ENCODE data around the gene GNG13. TPM values are rescaled to one million over a fixed set of nuclear protein-coding genes. Genes with fewer than 3 reads are reported as not detected.
"Not testable (repeated sequence)": the region's sequence is repeated elsewhere in the genome, so short reads cannot be mapped to it uniquely, and the experiment has no call there.

Gene GNG13
- polyA plus RNA-seq, 3 donors from 2014 or later = not detected

GRCh38 chr16:779561-779960 is 21.0 kb downstream of the GNG13 start:
- H3K36me3 Mint-ChIP-seq = no peaks in the 10 kb centered on the region
- no peak overlapping the region for H3K4me3 Mint-ChIP-seq
- no peak for DNase-seq
- no peaks in the 10 kb centered on the region for H3K9me3 Mint-ChIP-seq
- H3K27ac Mint-ChIP-seq = no peak overlapping the region
- peaks cover 0 to 3% (median 2%) of the 10 kb centered on the region in 3 donors for H3K27me3 Mint-ChIP-seq (ENCODE audit: low read depth in 3 of 3)
- H3K4me1 Mint-ChIP-seq = no peaks in the 10 kb centered on the region

GRCh38 chr16:778909-779527 is 21.5 kb downstream of the GNG13 start:
- H3K4me3 Mint-ChIP-seq = no peak overlapping the region
- H3K9me3 Mint-ChIP-seq = no peaks in the 10 kb centered on the region
- no peaks in the 10 kb centered on the region for H3K36me3 Mint-ChIP-seq
- no peak for DNase-seq
- H3K27ac Mint-ChIP-seq = no peak overlapping the region
- peaks cover 0 to 3% (median 2%) of the 10 kb centered on the region in 3 donors for H3K27me3 Mint-ChIP-seq (ENCODE audit: low read depth in 3 of 3)
- H3K4me1 Mint-ChIP-seq = no peaks in the 10 kb centered on the region

GRCh38 chr16:778447-778846 is 22.1 kb downstream of the GNG13 start:
- no peaks in the 10 kb centered on the region for H3K4me1 Mint-ChIP-seq
- no peak overlapping the region for H3K4me3 Mint-ChIP-seq
- H3K27ac Mint-ChIP-seq = no peak overlapping the region
- H3K9me3 Mint-ChIP-seq = no peaks in the 10 kb centered on the region
- H3K36me3 Mint-ChIP-seq = no peaks in the 10 kb centered on the region
- no peak for DNase-seq
- H3K27me3 Mint-ChIP-seq (ENCODE audit: low read depth in 3 of 3) = peaks cover 0 to 3% (median 2%) of the 10 kb centered on the region in 3 donors

GRCh38 chr16:777826-778225 is 22.7 kb downstream of the GNG13 start:
- H3K36me3 Mint-ChIP-seq = no peaks in the 10 kb centered on the region
- no peak overlapping the region for H3K4me3 Mint-ChIP-seq
- no peak for DNase-seq
- H3K4me1 Mint-ChIP-seq = no peaks in the 10 kb centered on the region
- H3K9me3 Mint-ChIP-seq = no peaks in the 10 kb centered on the region
- peaks cover 0 to 3% (median 2%) of the 10 kb centered on the region in 3 donors for H3K27me3 Mint-ChIP-seq (ENCODE audit: low read depth in 3 of 3)
- H3K27ac Mint-ChIP-seq = no peak overlapping the region

- no peaks in the 10 kb centered on the region for H3K9me3 Mint-ChIP-seq
- H3K27me3 Mint-ChIP-seq (ENCODE audit: low read depth in 3 of 3) = peaks cover 0 to 3% (median 2%) of the 10 kb centered on the region in 3 donors
- H3K4me3 Mint-ChIP-seq = no peak overlapping the region
- H3K36me3 Mint-ChIP-seq = no peaks in the 10 kb centered on the region
- H3K4me1 Mint-ChIP-seq = no peaks in the 10 kb centered on the region
- no peak for DNase-seq
- no peak overlapping the region for H3K27ac Mint-ChIP-seq
These were observed 23.7 kb downstream of the GNG13 start for GRCh38 chr16:776824-777223.

GRCh38 chr16:776298-776697 is 24.2 kb downstream of the GNG13 start:
- H3K4me1 Mint-ChIP-seq; H3K27ac Mint-ChIP-seq; H3K27me3 Mint-ChIP-seq (ENCODE audit: low read depth in 3 of 3); H3K36me3 Mint-ChIP-seq; H3K9me3 Mint-ChIP-seq; H3K4me3 Mint-ChIP-seq; DNase-seq: not testable (repeated sequence)

GRCh38 chr16:775236-775796 is 25.2 kb downstream of the GNG13 start:
- no peak overlapping the region for H3K4me3 Mint-ChIP-seq
- H3K27me3 Mint-ChIP-seq (ENCODE audit: low read depth in 3 of 3) = peaks cover 0 to 3% (median 2%) of the 10 kb centered on the region in 3 donors
- no peaks in the 10 kb centered on the region for H3K36me3 Mint-ChIP-seq
- no peak overlapping the region for H3K27ac Mint-ChIP-seq
- no peaks in the 10 kb centered on the region for H3K9me3 Mint-ChIP-seq
- no peak for DNase-seq
- H3K4me1 Mint-ChIP-seq = no peaks in the 10 kb centered on the region

GRCh38 chr16:774086-775001 is 26.2 kb downstream of the GNG13 start:
- no peaks in the 10 kb centered on the region for H3K36me3 Mint-ChIP-seq
- H3K4me1 Mint-ChIP-seq = no peaks in the 10 kb centered on the region
- no peaks in the 10 kb centered on the region for H3K9me3 Mint-ChIP-seq
- H3K4me3 Mint-ChIP-seq = no peak overlapping the region
- H3K27ac Mint-ChIP-seq = no peak overlapping the region
- DNase-seq = no peak
- H3K27me3 Mint-ChIP-seq (ENCODE audit: low read depth in 3 of 3) = peaks cover 0 to 3% (median 2%) of the 10 kb centered on the region in 3 donors

GRCh38 chr16:772959-773358 is 27.6 kb downstream of the GNG13 start:
- Mint-ChIP-seq H3K27me3 (ENCODE audit: low read depth in 3 of 3) (peaks cover 0 to 3% (median 2%) of the 10 kb centered on the region in 3 donors), H3K9me3 (no peaks in the 10 kb centered on the region), H3K27ac (no peak overlapping the region), H3K36me3 (no peaks in the 10 kb centered on the region), H3K4me3 (no peak overlapping the region), H3K4me1 (no peaks in the 10 kb centered on the region)
- DNase-seq = no peak

GRCh38 chr16:770411-770810 is 30.1 kb downstream of the GNG13 start:
- Mint-ChIP-seq H3K4me3 (no peak overlapping the region), H3K4me1 (no peaks in the 10 kb centered on the region), H3K27ac (no peak overlapping the region), H3K27me3 (ENCODE audit: low read depth in 3 of 3) (peaks cover 0 to 2% (median 1%) of the 10 kb centered on the region in 3 donors), H3K36me3 (no peaks in the 10 kb centered on the region), H3K9me3 (no peaks in the 10 kb centered on the region)
- no peak for DNase-seq

GRCh38 chr16:769934-770333 is 30.6 kb downstream of the GNG13 start:
- H3K27ac Mint-ChIP-seq = no peak overlapping the region
- no peak overlapping the region for H3K4me3 Mint-ChIP-seq
- no peaks in the 10 kb centered on the region for H3K4me1 Mint-ChIP-seq
- DNase-seq = no peak
- no peaks in the 10 kb centered on the region for H3K36me3 Mint-ChIP-seq
- peaks cover 0 to 2% (median 1%) of the 10 kb centered on the region in 3 donors for H3K27me3 Mint-ChIP-seq (ENCODE audit: low read depth in 3 of 3)
- H3K9me3 Mint-ChIP-seq = no peaks in the 10 kb centered on the region

GRCh38 chr16:769184-769784 is 31.2 kb downstream of the GNG13 start:
- no peaks in the 10 kb centered on the region for H3K4me1 Mint-ChIP-seq
- no peaks in the 10 kb centered on the region for H3K9me3 Mint-ChIP-seq
- no peak overlapping the region for H3K4me3 Mint-ChIP-seq
- no peaks in the 10 kb centered on the region for H3K36me3 Mint-ChIP-seq
- DNase-seq = no peak
- no peak overlapping the region for H3K27ac Mint-ChIP-seq
- peaks cover 0 to 2% (median 1%) of the 10 kb centered on the region in 3 donors for H3K27me3 Mint-ChIP-seq (ENCODE audit: low read depth in 3 of 3)

- H3K27ac Mint-ChIP-seq = no peak overlapping the region
- no peaks in the 10 kb centered on the region for H3K4me1 Mint-ChIP-seq
- peaks cover 0 to 2% (median 1%) of the 10 kb centered on the region in 3 donors for H3K27me3 Mint-ChIP-seq (ENCODE audit: low read depth in 3 of 3)
- H3K4me3 Mint-ChIP-seq = no peak overlapping the region
- no peaks in the 10 kb centered on the region for H3K9me3 Mint-ChIP-seq
- H3K36me3 Mint-ChIP-seq = no peaks in the 10 kb centered on the region
- DNase-seq = no peak
These were observed 32.1 kb downstream of the GNG13 start for GRCh38 chr16:768428-768827.

GRCh38 chr16:767743-768235 is 32.7 kb downstream of the GNG13 start:
- Mint-ChIP-seq H3K27me3 (ENCODE audit: low read depth in 3 of 3) (peaks cover 0 to 2% (median 1%) of the 10 kb centered on the region in 3 donors), H3K4me1 (no peaks in the 10 kb centered on the region), H3K27ac (no peak overlapping the region), H3K4me3 (no peak overlapping the region), H3K9me3 (no peaks in the 10 kb centered on the region), H3K36me3 (no peaks in the 10 kb centered on the region)
- DNase-seq = no peak
